HFF-Myc (cell line): Measurements from ENCODE around the gene CCDC126.

Source experiments
- DNase-seq: peaks from one replicate; pipeline ENCODE4 v3.0.0-alpha.2; 2011; ENCODE audit warnings: low read depth; ENCODE audit errors: extremely low read depth
- H3K4me3 ChIP-seq: replicated peaks from 2 replicates; pipeline ENCODE4 v1.5.1; 2011; ENCODE audit warnings: low read depth, mild to moderate bottlenecking, control low read depth, low read length
- TF ChIP-seq, protein P1 (sequence below): IDR thresholded peaks from 2 replicates; pipeline ENCODE4 v1.5.1; 2012; ENCODE audit warnings: mild to moderate bottlenecking, low read depth, low read length, control low read depth; ENCODE audit errors: missing control alignments

Gene CCDC126

DNA sequence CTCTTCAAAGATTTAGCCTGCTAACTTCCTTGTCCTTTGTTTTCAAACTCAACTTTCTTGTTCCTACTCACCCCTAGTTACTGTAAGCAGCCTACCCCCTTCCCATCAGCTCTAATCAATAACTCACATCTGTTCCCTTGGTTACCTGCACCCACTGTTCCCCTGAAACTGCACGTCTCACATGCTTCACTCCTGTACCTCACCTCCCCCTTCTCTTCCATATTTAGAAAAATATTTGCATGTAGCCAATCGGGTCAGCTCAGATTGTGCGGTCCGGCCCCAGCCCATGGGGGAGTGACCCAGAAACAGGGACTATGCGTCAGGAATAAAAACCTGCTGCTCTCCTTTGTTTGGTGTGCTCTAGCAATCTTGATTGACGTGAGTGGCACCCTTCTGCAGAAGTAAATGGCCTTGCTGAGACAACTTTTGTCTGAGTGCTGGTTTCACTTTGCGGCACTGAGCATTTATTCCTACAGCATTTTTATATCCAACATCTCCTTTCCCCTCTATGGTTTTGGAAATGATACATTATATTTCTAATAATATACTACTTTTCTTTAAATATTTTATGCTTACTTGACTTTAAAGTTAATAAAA, 61.7 kb downstream of the CCDC126 start:
- no peak overlapping the region for H3K4me3 ChIP-seq
- no peak for DNase-seq
- TF ChIP-seq, protein P1, sequence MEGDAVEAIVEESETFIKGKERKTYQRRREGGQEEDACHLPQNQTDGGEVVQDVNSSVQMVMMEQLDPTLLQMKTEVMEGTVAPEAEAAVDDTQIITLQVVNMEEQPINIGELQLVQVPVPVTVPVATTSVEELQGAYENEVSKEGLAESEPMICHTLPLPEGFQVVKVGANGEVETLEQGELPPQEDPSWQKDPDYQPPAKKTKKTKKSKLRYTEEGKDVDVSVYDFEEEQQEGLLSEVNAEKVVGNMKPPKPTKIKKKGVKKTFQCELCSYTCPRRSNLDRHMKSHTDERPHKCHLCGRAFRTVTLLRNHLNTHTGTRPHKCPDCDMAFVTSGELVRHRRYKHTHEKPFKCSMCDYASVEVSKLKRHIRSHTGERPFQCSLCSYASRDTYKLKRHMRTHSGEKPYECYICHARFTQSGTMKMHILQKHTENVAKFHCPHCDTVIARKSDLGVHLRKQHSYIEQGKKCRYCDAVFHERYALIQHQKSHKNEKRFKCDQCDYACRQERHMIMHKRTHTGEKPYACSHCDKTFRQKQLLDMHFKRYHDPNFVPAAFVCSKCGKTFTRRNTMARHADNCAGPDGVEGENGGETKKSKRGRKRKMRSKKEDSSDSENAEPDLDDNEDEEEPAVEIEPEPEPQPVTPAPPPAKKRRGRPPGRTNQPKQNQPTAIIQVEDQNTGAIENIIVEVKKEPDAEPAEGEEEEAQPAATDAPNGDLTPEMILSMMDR = no peak

DNA sequence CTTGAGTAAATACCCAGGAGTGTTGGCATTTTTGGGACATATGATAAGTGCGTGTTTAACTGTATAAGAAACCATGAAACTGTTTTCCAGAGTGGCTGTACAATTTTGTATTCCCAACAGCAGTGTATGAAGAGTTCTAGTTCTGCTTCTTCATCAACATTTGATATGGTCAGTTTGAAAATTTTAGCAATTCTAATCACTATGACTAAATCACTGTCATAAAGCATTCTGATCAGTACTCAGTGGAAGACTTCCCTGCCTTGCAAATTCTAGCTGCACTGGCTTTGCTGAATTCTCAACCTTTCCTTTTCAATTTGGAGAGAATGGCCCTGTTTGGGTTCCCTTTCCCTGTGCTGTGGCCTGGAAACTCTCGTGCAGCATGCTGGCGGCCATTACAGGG, 64.2 kb downstream of the CCDC126 start:
- TF ChIP-seq, protein P1 = no peak
- no peak overlapping the region for H3K4me3 ChIP-seq
- DNase-seq = no peak

DNA sequence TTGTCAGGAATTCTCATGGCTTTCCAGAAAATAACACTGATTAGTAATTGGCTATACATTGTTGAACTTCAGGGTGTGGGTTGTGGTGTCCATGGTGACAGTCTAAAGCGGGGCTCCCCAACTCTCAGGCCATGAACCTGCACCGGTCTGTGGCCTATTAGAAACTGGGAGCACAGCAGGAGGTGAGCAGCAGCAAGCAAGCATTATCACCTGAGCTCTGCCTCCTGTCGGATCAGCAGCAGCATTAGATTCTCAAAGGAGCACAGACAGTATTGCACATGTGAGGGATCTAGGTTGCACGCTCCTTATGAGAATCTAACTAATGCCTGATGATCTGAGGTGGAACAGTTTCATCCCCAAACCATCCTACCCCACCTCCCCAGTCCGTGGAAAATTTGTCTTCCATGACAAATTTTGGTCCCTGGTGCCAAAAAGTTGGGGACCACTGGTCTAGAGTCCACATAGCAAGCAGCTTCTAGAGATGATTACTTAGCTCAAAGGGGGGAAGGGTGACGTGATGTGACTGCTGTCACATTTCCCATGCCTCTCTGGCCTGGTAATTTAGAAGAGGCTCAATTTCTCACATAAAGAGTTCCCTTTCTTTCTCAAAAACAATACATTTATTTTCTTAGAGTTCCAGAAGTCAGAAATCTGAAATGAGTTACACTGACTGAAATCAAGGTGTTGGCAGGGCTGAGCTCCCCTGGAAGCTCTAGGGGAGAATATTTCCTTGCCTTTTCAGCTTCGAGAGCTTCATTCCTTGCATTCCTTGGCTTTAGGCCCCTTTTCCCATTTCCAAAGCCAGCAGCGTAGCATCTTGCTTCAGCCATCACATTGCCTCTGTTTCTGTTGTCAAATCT, 65.2 kb downstream of the CCDC126 start:
- DNase-seq = no peak
- TF ChIP-seq, protein P1 = no peak
- H3K4me3 ChIP-seq = no peak overlapping the region

DNA sequence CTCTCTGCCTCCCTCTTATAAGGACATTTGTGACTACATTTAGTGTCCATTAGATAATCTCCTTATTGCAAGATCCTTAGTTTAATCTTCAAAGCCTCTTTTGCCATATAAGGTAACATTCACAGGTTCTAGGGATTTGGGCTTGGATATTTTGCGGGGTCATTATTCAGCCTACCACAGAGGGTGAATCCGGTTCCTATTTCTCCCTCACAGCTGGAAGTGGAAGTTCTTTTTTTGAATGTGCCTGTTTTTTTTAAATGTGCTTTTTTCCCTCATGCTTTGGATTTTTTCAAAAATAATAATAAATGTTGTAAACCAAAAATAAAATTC, 65.8 kb downstream of the CCDC126 start:
- no peak overlapping the region for H3K4me3 ChIP-seq
- TF ChIP-seq, protein P1 = no peak
- DNase-seq = no peak

DNA sequence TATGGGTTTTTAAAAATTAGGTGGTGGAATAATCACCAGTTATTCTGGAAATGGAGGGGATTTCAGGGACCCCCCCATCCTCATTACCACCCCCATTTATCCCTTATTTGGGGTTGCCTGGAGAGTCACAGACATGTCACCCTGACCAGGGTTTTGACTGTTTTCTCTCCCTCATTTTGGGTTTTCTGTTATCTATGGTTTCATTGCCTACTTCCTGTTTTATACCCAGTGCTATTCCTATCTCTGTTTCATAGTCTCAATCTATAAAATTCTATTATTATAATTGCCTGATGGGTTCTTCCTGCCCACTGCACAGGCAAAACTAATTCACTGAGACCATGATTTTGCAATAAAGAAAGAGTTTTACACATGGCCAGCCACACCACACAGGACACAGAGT, 66.9 kb downstream of the CCDC126 start:
- DNase-seq = no peak
- H3K4me3 ChIP-seq = no peak overlapping the region
- TF ChIP-seq, protein P1 = no peak

DNA sequence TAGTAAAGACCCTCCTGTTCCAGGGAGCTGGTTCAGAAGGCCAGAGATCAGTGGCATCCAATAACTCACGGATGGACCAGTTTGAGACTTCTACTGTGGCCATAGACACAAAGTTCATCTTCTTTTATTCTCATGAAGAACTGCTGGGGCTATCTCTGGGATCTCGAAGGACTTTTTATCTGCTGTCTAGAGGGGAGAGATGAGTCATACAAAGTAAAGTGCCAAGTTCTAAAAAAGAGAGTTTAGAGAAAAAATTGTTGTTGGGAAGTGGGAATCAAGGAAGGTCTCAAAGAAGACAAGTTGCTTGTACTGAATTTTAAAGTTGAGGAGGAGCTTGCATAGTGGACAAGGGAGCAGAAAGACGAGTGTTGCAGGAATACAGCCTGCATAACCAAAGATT, 74.9 kb downstream of the CCDC126 start:
- TF ChIP-seq, protein P1 = no peak
- H3K4me3 ChIP-seq = no peak overlapping the region
- no peak for DNase-seq
